Raji (cell line): ENCODE results near the gene PSAPL1.

ENCODE experiments used
- POLR2A ChIP-seq: IDR thresholded peaks from 2 replicates; pipeline ENCODE4 v1.6.1; 2011; ENCODE audit warnings: low read depth, low read length, control low read depth; ENCODE audit not compliant: insufficient read depth

PSAPL1 gene

DNA sequence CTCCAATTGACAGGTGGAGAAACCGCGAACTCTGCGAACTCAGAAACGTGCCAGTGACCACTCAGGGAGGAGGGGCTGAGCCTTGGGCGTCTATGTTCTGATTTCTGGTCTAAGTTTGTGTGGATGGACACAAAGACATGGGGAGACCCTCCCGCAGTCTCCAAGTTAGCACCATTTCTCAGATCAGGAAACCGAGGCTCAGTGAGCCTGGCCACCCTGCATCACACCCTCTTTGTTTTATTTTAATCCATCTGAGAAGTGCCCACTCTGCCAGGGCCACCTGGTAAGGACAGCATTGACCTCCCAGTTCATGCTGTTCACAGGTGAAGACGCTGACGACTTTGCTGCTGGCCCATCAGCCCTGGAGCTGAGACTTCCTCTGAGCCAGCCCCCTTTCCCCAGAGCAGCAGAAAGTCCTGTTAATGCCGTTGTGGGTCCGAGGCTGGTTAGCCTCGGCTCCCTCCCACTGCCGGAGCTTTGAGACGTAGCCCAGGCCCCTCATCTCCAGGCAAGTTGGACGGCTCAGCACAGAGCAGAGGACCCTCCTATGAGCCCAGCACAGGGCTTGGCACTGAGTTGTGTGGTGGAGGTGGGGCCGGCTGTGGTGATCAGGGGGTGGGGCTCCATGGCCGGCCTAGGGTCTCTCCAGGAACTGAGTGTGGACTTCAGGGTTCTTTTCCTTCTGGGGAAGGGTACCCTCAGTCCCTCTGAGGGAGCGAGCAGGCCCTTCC lies 43.7 kb downstream of the PSAPL1 start:
- TF ChIP-seq POLR2A = no peak

GRCh38 chr4:7390336-7390735 lies 44.4 kb downstream of the PSAPL1 start:
- no peak for TF ChIP-seq POLR2A

DNA sequence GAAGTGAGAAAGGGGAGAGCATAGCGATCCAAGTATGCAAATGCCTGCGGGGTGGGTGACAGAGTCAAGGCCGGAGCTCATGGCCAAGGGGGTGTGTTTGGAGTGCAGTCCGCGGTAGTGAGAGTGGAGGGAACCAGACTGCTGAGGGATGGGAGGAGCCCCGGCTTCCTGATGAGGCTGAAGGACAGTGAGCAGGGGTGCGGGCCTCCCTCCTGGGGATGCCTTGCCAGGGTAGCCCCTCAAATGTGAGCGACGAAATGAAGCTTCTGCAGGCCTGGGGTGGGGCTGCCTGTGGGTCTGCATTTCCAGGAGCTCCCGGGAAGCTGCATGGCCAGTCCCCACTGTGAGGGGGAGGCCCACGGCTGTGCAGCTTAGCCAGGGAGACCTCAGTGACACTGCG lies 45.0 kb downstream of the PSAPL1 start:
- no peak for TF ChIP-seq POLR2A

DNA sequence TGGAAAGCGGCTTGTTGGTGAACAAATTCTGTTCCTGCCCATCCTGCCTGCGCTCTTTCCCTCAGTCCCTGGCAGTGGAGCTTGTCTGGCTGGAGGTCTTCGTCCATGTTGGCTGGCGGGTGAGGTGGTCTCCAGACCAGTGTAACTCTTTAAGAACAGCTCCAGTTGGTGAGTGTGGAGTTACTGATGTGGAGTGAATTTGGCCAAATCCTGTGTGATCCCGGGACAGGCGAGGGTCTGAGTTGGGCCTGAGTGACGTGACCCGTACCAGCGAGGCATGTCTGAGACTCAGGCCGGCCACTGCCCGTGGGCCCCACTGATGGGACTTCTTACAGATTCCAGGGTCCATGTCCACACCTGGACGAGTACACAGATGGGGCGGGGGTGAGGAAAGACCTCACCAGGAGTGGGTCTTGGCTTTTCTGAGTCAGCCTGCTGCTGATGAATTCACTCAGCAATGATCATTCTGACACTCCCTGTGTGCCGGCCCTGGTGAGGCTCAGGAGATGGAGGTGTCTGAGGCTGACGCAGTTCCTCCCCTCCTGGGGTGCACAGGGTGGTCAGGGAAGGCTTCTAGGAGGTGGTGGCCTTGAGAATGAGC lies 45.5 kb downstream of the PSAPL1 start:
- no peak for TF ChIP-seq POLR2A

DNA sequence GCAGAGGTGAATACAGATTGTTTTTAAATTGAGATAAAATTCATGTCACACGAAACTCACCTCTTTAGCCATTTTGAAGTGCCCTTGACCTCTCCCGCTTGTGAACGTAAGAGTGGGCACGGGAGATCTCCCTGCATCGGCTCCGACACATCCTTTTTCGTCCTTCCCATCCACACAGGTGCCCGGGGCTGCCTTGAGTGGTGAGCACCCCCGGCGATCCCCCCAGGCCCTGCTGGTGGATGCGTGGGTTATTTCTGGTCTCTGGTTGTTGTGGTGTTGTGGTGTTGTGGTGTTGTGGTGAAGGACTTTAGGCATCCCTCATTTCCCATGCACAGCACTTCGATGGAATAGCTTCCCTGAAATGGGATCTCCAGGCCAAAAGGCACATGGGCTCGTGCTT lies 46.1 kb downstream of the PSAPL1 start:
- TF ChIP-seq POLR2A = no peak

DNA sequence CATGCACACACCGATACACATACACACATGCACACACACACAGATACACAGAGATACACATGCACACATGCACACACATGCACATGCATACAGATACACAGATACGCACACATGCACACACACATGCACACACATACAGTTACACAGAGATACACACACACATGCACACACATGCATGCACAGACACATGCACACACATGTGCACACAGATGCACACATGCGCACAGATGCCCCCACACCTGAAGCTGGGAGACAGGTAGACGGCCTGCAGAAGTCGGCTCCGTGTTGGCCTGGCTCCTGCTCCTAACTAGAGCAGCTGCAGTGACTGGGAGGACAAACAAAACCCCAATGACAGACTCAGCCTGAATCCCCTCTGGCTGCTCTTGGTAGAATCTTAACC lies 46.8 kb downstream of the PSAPL1 start:
- no peak for TF ChIP-seq POLR2A

GRCh38 chr4:7384929-7385890 lies 49.5 kb downstream of the PSAPL1 start:
- no peak for TF ChIP-seq POLR2A

DNA sequence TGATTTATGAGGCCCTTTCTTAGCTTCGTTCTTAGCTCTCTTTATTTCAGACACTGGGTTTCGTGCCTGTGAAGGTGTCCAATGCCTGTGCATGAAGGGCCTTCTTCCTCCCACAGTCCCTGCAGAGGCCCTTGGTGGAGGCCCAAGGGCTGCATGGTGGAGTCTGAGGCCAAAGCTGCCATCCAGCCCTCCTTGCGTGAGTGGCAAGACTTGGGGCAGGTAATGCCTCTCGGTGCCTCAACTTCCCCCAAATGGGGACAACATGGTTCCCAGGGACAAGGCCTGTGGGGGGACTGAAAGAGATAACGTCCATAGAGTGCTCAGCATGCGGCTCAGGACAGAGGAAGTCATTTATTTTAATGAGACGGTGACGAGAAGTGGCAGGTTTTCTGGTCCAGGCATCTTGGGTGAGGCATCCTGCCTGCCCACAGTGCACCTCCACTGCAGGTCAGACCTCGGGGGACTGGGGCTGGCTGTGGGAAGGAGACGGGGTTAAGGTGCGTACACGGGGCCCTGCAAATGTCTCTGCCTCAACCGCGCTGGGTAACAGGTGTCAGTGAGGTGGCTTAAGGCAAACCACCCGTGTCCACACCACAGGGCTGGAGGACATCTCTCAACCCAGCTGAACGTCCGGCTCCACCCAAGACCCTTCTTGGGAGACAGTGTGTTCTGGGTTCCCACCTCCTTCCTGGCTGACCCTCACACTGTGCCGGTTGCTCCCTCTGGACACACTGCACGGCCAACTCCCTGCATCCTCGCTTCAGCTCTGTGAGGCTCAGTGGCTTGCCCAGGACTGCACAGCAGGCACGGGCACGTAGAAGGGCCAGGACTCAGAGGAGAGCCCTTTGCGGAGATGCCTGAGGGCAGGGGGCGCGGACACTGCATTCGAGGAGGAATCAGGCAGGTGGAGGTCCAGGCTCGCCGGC lies 50.5 kb downstream of the PSAPL1 start:
- TF ChIP-seq POLR2A = no peak

- no peak for TF ChIP-seq POLR2A
These were observed 51.5 kb downstream of the PSAPL1 start for GRCh38 chr4:7383266-7383665.

DNA sequence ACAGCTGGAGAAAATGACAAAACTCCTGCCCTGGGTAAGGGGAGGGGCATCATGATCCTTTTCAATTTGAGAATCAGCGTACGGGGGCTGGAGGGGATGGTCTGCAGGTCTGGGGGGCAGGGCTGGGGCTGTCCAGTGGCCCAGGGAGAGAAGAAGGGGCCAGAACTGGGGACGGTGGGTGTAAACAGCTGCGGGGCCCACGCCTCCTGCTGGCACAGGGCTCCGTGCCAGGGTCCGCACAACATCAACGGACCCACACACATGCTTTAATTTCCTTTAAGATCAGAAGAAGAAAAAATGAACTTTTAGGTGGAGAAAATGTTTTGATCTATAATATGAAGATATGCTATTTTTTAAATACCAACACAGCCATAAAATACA lies 52.1 kb downstream of the PSAPL1 start:
- TF ChIP-seq POLR2A = no peak

- no peak for TF ChIP-seq POLR2A
These were observed 52.7 kb downstream of the PSAPL1 start for GRCh38 chr4:7381890-7382633.

DNA sequence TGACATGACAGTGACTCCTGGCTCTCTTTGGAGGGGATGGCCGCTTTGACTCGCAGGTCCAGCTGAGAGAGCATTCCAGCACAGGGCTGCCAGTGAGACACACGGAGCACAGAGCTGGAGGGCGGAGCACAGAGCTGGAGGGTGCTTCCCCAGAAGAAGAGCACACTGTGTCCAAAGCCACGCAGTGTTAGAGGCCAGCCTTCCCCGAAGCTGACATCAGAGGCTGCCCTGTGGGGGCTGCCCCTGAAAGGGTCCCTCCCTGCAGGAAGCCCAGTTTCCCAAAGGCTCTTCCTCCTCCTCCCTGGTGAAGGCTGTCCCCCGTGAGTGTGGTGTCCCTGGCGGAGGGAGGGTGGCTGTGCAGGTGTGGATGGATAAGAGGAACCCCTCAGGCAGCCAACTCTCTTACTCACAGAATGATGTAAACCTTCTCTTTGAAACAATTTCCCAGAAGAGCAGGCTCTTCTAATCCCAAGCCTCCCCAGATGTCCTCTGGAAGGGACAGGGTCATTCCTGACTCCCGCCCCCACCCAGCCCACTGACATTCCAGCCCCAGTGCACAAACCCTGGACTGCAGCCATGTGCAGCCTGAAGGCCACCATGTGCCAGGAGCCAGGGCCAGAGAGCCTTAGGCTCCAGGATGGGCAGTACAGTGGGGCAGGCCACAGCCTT lies 53.4 kb downstream of the PSAPL1 start:
- TF ChIP-seq POLR2A = no peak
